ENCODE data around the gene DPP6.

Gene DPP6

DNA sequence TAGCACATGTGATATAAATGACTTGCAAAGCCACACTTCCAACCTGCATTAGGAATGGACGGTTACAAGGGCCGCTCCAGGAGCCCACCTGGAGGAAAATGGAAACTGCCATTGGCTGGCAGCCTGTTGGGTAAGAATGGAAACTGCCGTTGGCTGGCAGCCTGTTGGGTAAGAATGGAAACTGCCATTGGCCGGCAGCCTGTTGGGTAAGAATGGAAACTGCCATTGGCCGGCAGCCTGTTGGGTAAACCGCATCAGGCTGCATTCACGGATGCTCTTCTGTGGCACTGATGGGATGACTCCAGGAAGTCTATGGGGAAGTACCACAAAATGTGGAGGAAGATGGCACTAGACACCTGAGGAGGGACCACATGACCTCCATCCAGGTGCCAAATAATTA, 143.1 kb downstream of the DPP6 start:
- Histone ChIP-seq H3K9me3 (ENCODE audit: control insufficient read depth in 2 of 2, low read length in 2 of 2) (no peaks in the 10 kb centered on the region), H3K27me3 (ENCODE audit: control insufficient read depth in 1 of 2, insufficient read depth in 2 of 2, low read length in 2 of 2) (no peaks in the 10 kb centered on the region), H3K4me3 (ENCODE audit: low read length in 2 of 2) (no peak overlapping the region), H3K4me1 (ENCODE audit: control insufficient read depth, insufficient read depth, low read length) (no peaks in the 10 kb centered on the region), H3K9ac (ENCODE audit: low read length in 2 of 2) (no peak overlapping the region), H3K27ac (ENCODE audit: low read length) (no peak overlapping the region), H3K36me3 (ENCODE audit: control insufficient read depth in 2 of 2, insufficient read depth in 2 of 2, low read length in 2 of 2) (no peaks in the 10 kb centered on the region)

DNA sequence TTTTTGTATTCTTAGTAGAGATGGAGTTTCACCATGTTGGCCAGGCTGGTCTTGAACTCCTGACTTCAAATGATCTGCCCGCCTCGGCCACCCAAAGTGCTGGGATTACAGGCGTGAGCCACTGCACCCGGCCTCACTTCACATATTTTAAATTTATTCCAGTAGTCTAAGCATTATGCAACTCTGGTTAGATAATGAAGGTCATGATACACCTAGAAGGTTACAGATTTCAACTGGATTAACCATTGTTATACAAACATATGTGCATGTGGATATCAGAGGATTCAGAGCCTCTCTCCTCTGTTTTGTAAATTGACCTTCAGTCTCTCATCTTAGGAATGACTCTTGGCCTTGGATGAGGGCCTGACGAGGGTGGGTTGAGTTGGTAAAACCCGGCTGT, 146.3 kb downstream of the DPP6 start:
- no peaks in the 10 kb centered on the region for H3K36me3 ChIP-seq (ENCODE audit: control insufficient read depth in 2 of 2, insufficient read depth in 2 of 2, low read length in 2 of 2)
- no peaks in the 10 kb centered on the region for H3K27me3 ChIP-seq (ENCODE audit: control insufficient read depth in 1 of 2, insufficient read depth in 2 of 2, low read length in 2 of 2)
- no peak overlapping the region for H3K9ac ChIP-seq (ENCODE audit: low read length in 2 of 2)
- no peak overlapping the region for H3K4me3 ChIP-seq (ENCODE audit: low read length in 2 of 2)
- H3K27ac ChIP-seq (ENCODE audit: low read length), result no peak overlapping the region
- no peaks in the 10 kb centered on the region for H3K9me3 ChIP-seq (ENCODE audit: control insufficient read depth in 2 of 2, low read length in 2 of 2)
- no peaks in the 10 kb centered on the region for H3K4me1 ChIP-seq (ENCODE audit: control insufficient read depth, insufficient read depth, low read length)

DNA sequence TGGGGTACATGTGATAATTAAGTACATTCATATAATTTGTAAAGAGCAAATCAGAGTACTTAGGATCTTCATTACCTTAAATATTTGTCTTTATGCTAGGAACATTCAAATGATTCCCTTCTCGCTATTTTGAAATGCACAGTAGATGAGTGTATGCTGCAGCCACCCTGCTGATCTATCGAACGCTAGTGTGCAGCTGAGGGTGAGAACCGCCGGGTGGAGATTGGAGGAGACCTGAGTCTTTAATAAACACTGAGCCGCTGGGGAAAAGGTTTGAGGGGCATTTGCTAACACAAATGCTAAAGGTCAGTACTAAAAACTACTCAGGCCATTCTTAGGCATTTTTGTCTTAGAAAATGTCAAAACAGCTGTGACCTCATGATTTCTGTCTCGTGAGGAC, 148.0 kb downstream of the DPP6 start:
- Histone ChIP-seq H3K9ac (ENCODE audit: low read length in 2 of 2) (no peak overlapping the region), H3K4me1 (ENCODE audit: control insufficient read depth, insufficient read depth, low read length) (no peaks in the 10 kb centered on the region), H3K36me3 (ENCODE audit: control insufficient read depth in 2 of 2, insufficient read depth in 2 of 2, low read length in 2 of 2) (no peaks in the 10 kb centered on the region), H3K27ac (ENCODE audit: low read length) (no peak overlapping the region), H3K9me3 (ENCODE audit: control insufficient read depth in 2 of 2, low read length in 2 of 2) (no peaks in the 10 kb centered on the region), H3K4me3 (ENCODE audit: low read length in 2 of 2) (no peak overlapping the region), H3K27me3 (ENCODE audit: control insufficient read depth in 1 of 2, insufficient read depth in 2 of 2, low read length in 2 of 2) (no peaks in the 10 kb centered on the region)

DNA sequence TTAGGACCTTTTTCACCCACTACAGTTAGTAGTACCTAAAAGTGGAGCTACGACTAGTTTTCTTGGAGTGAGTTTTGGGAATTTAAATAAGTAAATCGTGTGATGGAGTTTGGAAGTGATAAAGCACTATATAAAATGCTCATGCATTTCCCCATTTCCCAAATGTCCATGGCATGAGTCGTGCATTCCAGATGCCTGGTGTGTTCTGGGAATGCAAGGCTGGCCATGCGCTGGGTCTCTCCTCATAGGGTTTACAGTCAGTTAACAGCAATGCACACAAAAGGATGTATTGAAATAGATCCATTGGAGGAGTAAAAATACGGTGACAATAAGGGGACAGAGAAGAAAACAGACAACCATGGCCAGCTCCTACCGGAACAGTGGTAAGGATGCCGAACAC, 149.8 kb downstream of the DPP6 start:
- H3K9me3 ChIP-seq (ENCODE audit: control insufficient read depth in 2 of 2, low read length in 2 of 2), result no peaks in the 10 kb centered on the region
- no peak overlapping the region for H3K4me3 ChIP-seq (ENCODE audit: low read length in 2 of 2)
- H3K9ac ChIP-seq (ENCODE audit: low read length in 2 of 2), result no peak overlapping the region
- H3K36me3 ChIP-seq (ENCODE audit: control insufficient read depth in 2 of 2, insufficient read depth in 2 of 2, low read length in 2 of 2), result no peaks in the 10 kb centered on the region
- no peaks in the 10 kb centered on the region for H3K4me1 ChIP-seq (ENCODE audit: control insufficient read depth, insufficient read depth, low read length)
- no peak overlapping the region for H3K27ac ChIP-seq (ENCODE audit: low read length)
- no peaks in the 10 kb centered on the region for H3K27me3 ChIP-seq (ENCODE audit: control insufficient read depth in 1 of 2, insufficient read depth in 2 of 2, low read length in 2 of 2)

DNA sequence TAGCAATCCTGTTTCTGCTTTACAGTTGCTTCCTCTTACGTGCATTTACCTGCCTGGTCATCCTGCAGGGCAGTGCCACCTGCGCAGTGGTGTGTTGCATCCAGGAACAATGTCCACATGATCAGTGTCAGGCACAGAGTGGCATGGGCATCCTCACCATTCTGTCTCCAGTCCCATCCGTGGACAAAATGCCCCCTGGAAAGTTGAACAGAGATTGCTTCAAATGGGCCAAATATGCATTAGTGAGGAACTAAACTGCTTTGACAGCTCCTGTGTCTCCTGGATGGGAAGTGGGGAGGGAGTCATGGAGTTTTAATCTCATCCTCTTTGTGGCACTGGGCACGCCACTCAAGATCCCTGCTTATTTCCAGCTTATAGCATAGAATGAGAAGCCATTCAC, 151.8 kb downstream of the DPP6 start:
- Histone ChIP-seq H3K4me3 (ENCODE audit: low read length in 2 of 2) (no peak overlapping the region), H3K36me3 (ENCODE audit: control insufficient read depth in 2 of 2, insufficient read depth in 2 of 2, low read length in 2 of 2) (no peaks in the 10 kb centered on the region), H3K27me3 (ENCODE audit: control insufficient read depth in 1 of 2, insufficient read depth in 2 of 2, low read length in 2 of 2) (no peaks in the 10 kb centered on the region)

DNA sequence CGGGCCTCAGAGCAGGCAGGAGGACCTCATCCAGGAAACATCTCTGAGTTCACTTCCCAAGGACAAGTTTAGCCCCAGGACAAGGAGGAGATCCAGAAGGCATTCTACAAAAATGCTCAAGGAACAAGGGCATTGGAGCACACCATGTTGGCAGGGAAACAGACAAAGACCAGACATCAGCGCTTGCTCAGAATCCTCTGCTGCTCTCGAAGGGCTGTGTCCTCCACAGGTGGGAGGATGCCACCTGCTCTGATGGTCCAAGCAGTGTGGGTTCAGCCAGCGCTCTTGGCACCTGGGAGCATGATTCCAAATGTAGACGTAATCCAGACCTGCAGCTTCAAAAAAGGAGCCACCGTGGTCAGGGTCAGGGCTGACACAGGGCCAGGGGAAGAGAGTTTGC, 160.7 kb downstream of the DPP6 start:
- Histone ChIP-seq H3K9me3 (ENCODE audit: control insufficient read depth in 2 of 2, low read length in 2 of 2) (no peaks in the 10 kb centered on the region), H3K4me1 (ENCODE audit: control insufficient read depth, insufficient read depth, low read length) (no peaks in the 10 kb centered on the region), H3K27me3 (ENCODE audit: control insufficient read depth in 1 of 2, insufficient read depth in 2 of 2, low read length in 2 of 2) (peaks cover 0 to 2% of the 10 kb centered on the region in 2 donors)

More for the DNA sequence above, 151.8 kb downstream of the DPP6 start:
- Histone ChIP-seq H3K9ac (ENCODE audit: low read length in 2 of 2) (no peak overlapping the region), H3K27ac (ENCODE audit: low read length) (no peak overlapping the region), H3K4me1 (ENCODE audit: control insufficient read depth, insufficient read depth, low read length) (no peaks in the 10 kb centered on the region), H3K9me3 (ENCODE audit: control insufficient read depth in 2 of 2, low read length in 2 of 2) (no peaks in the 10 kb centered on the region)

DNA sequence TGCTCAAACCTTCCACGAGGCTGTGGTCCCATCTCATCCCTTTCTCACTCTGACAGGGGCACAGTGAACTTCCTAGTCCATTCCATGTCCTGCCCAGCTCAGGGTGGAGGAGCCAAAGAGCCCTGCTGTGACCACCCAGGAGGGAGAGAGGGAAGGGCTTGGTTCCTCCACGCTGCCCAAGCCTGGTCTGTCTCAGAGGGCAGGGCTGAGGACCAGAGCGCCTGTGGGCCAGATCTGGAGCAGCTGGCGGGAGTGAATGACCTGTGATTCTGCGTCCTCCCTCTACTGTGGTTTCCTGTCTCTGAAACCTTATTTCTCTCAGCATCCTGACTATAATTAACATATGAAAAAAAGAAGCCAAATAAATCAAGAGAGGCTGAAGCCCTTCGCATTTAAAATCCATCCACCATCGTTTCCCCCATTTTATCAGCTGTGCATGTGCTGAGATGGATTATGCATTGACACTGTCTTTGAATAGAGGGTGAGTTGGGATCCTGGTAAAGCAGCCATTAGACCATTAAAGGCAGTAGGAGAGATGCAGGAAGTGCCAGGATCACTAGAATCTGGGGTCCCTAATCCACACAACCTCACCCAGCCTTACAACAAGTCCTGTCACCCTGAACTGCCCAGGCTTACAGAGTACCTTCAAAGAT, 165.6 kb downstream of the DPP6 start:
- Histone ChIP-seq H3K36me3 (ENCODE audit: control insufficient read depth in 2 of 2, insufficient read depth in 2 of 2, low read length in 2 of 2) (no peaks in the 10 kb centered on the region), H3K4me1 (ENCODE audit: control insufficient read depth, insufficient read depth, low read length) (no peaks in the 10 kb centered on the region), H3K9ac (ENCODE audit: low read length in 2 of 2) (no peak overlapping the region), H3K27ac (ENCODE audit: low read length) (no peak overlapping the region), H3K4me3 (ENCODE audit: low read length in 2 of 2) (no peak overlapping the region), H3K9me3 (ENCODE audit: control insufficient read depth in 2 of 2, low read length in 2 of 2) (no peaks in the 10 kb centered on the region), H3K27me3 (ENCODE audit: control insufficient read depth in 1 of 2, insufficient read depth in 2 of 2, low read length in 2 of 2) (peaks cover 0 to 2% of the 10 kb centered on the region in 2 donors)

More for the DNA sequence above, 160.7 kb downstream of the DPP6 start:
- H3K4me3 ChIP-seq (ENCODE audit: low read length in 2 of 2), result no peak overlapping the region
- no peaks in the 10 kb centered on the region for H3K36me3 ChIP-seq (ENCODE audit: control insufficient read depth in 2 of 2, insufficient read depth in 2 of 2, low read length in 2 of 2)
- H3K27ac ChIP-seq (ENCODE audit: low read length), result no peak overlapping the region
- no peak overlapping the region for H3K9ac ChIP-seq (ENCODE audit: low read length in 2 of 2)

DNA sequence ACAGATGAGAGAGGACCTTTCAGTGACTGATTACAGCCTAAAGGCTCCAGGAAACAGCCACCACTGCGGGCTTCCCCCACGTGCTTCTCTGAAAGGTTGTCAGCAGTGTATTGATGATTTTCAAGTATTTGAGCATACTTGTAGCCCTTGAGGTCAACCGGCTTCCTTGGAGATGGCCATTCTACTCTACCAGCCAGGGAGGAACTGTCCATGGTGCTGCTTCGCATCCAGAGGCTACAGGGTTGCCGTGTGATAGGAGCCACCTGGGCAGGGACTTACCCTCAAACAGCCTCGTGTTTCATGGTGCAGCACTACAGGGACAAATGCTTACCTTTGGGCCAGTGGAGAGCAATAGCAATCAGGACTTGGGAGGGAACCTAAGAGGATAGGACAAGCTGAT, 179.5 kb downstream of the DPP6 start:
- no peaks in the 10 kb centered on the region for H3K36me3 ChIP-seq (ENCODE audit: control insufficient read depth in 2 of 2, insufficient read depth in 2 of 2, low read length in 2 of 2)

DNA sequence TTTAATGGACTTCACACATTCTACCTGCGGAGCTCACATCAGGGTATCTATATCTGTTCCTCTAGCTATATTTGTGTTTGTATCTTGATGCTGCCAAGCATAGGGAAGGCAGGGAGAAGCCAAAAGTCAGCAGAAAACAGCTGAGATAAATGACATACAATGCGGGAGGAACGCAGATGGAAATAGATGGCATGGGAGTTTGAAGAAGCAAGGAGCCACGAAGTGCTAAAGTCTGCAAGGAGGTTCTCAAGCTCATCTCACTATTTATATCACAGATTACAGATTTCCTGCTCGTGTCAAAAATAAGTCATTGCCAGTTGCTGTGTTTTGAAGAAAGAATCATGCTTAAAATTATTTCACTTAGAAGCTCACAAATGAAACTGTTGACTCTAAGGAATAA, 180.5 kb downstream of the DPP6 start:
- no peak overlapping the region for H3K4me3 ChIP-seq (ENCODE audit: low read length in 2 of 2)
- no peaks in the 10 kb centered on the region for H3K9me3 ChIP-seq (ENCODE audit: control insufficient read depth in 2 of 2, low read length in 2 of 2)
- no peak overlapping the region for H3K27ac ChIP-seq (ENCODE audit: low read length)
- H3K9ac ChIP-seq (ENCODE audit: low read length in 2 of 2), result no peak overlapping the region
- no peaks in the 10 kb centered on the region for H3K36me3 ChIP-seq (ENCODE audit: control insufficient read depth in 2 of 2, insufficient read depth in 2 of 2, low read length in 2 of 2)
- H3K27me3 ChIP-seq (ENCODE audit: control insufficient read depth in 1 of 2, insufficient read depth in 2 of 2, low read length in 2 of 2), result no peaks in the 10 kb centered on the region
- no peaks in the 10 kb centered on the region for H3K4me1 ChIP-seq (ENCODE audit: control insufficient read depth, insufficient read depth, low read length)

More for the DNA sequence above, 179.5 kb downstream of the DPP6 start:
- H3K9ac ChIP-seq (ENCODE audit: low read length in 2 of 2), result no peak overlapping the region
- H3K27me3 ChIP-seq (ENCODE audit: control insufficient read depth in 1 of 2, insufficient read depth in 2 of 2, low read length in 2 of 2), result no peaks in the 10 kb centered on the region
- H3K9me3 ChIP-seq (ENCODE audit: control insufficient read depth in 2 of 2, low read length in 2 of 2), result no peaks in the 10 kb centered on the region
- no peaks in the 10 kb centered on the region for H3K4me1 ChIP-seq (ENCODE audit: control insufficient read depth, insufficient read depth, low read length)
- no peak overlapping the region for H3K27ac ChIP-seq (ENCODE audit: low read length)
- no peak overlapping the region for H3K4me3 ChIP-seq (ENCODE audit: low read length in 2 of 2)

DNA sequence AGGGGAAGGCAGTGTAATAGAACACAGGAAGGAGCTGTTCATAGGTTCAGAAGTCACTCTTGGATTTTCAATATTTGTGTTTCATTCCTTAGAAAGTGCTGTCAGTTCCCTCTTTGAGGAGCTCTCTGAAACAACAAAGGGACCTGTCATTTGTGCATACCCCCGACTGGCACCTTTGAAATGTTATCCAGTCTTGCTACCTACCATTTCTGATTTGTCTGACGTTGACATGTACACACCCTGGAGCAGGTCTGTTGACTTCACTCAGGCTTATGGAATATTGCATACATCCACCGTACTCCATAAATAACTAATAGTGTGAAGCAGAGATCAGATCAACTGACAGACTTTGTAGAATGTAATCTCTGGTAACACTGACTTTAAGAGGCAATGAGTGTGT, 189.8 kb downstream of the DPP6 start:
- Histone ChIP-seq H3K4me3 (ENCODE audit: low read length in 2 of 2) (no peak overlapping the region), H3K9ac (ENCODE audit: low read length in 2 of 2) (no peak overlapping the region), H3K4me1 (ENCODE audit: control insufficient read depth, insufficient read depth, low read length) (no peaks in the 10 kb centered on the region), H3K36me3 (ENCODE audit: control insufficient read depth in 2 of 2, insufficient read depth in 2 of 2, low read length in 2 of 2) (no peaks in the 10 kb centered on the region), H3K9me3 (ENCODE audit: control insufficient read depth in 2 of 2, low read length in 2 of 2) (peaks cover 0 to 13% of the 10 kb centered on the region in 2 donors), H3K27ac (ENCODE audit: low read length) (no peak overlapping the region), H3K27me3 (ENCODE audit: control insufficient read depth in 1 of 2, insufficient read depth in 2 of 2, low read length in 2 of 2) (no peaks in the 10 kb centered on the region)

DNA sequence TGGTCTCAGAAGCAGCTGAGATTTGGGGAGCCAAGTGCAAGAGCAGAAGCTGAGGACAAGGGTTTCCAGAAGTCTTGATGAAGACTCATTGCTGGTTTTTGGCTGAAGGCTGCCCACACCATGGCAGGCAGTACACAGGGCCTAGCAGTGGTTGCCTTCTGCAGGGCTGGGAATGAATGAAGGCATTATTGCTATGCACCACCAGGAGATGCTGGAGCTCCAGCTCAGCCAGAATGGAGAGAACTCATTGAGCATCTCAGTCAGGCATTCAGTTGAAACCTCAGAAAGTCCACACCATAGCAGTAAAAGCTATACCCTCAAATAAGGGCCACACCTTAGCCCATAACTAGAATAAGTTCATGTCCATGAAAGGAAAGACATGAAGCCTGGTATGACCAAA, 190.5 kb downstream of the DPP6 start:
- H3K27ac ChIP-seq (ENCODE audit: low read length), result no peak overlapping the region
- no peak overlapping the region for H3K9ac ChIP-seq (ENCODE audit: low read length in 2 of 2)
- H3K4me1 ChIP-seq (ENCODE audit: control insufficient read depth, insufficient read depth, low read length), result no peaks in the 10 kb centered on the region
- H3K27me3 ChIP-seq (ENCODE audit: control insufficient read depth in 1 of 2, insufficient read depth in 2 of 2, low read length in 2 of 2), result no peaks in the 10 kb centered on the region
- H3K9me3 ChIP-seq (ENCODE audit: control insufficient read depth in 2 of 2, low read length in 2 of 2), result peaks cover 0 to 13% of the 10 kb centered on the region in 2 donors
- H3K4me3 ChIP-seq (ENCODE audit: low read length in 2 of 2), result no peak overlapping the region
- no peaks in the 10 kb centered on the region for H3K36me3 ChIP-seq (ENCODE audit: control insufficient read depth in 2 of 2, insufficient read depth in 2 of 2, low read length in 2 of 2)
